K562 (cell line): ENCODE measurements around the gene GFOD1.

Experiments used
- CTCF ChIP-seq, 3 experiments: IDR thresholded peaks in 2 of 3; conservative IDR thresholded peaks in 1 of 3; 2 replicates each; pipeline ENCODE4 v1.5.1; 2011 to 2012; ENCODE audit warnings: low read length in 3 of 3, mild to moderate bottlenecking in 3 of 3, control low read depth in 2 of 3, improper control_type of control experiment in 1 of 3, inconsistent platforms in 1 of 3, low read depth in 1 of 3, mixed read lengths in 1 of 3, moderate library complexity in 1 of 3; ENCODE audit not compliant: insufficient read depth in 2 of 3
- MXI1 ChIP-seq: IDR thresholded peaks from 2 replicates; pipeline ENCODE4 v1.6.1; 2011; ENCODE audit warnings: low read depth, mild to moderate bottlenecking, improper control_type of control experiment, low read length
- RNF219 ChIP-seq: fragments of 250-450 bp; sonication (Bioruptor Pico); IDR thresholded peaks from 2 replicates; pipeline ENCODE4 v1.5.0; 2022; ENCODE audit warnings: mild to moderate bottlenecking
- SMC3 ChIP-seq: conservative IDR thresholded peaks from 2 replicates; pipeline ENCODE4 v1.6.1; 2011; ENCODE audit warnings: low read depth, low read length, improper control_type of control experiment; ENCODE audit not compliant: insufficient read depth
- ZBTB11 ChIP-seq, 3 experiments: fragments of 200-800 bp in 1 of 3; fragments of 250-450 bp in 1 of 3; fragments of 450-650 bp in 1 of 3; sonication (Bioruptor Pico) in 1 of 3; sonication (Bioruptor generic) in 1 of 3; formaldehyde crosslinking in 1 of 3; IDR thresholded peaks; 2 replicates each; pipeline versions ENCODE4 v1.6.1 to v1.8.0; 2016 to 2022; ENCODE audit warnings: mild to moderate bottlenecking in 2 of 3, missing genetic modification characterization in 2 of 3, missing compliant biosample characterization in 1 of 3, moderate library complexity in 1 of 3

- TF ChIP-seq ZBTB11 (CRISPR knock-in tag; IDR thresholded peaks at IDR 0.05) (no peak), RNF219 (CRISPR knock-in tag) (no peak), SMC3 (no peak), MXI1 (no peak), CTCF (IDR thresholded peaks at IDR 0.05 in 2 of 3, conservative IDR thresholded peaks at IDR 0.05 in 1 of 3; ENCODE audit: insufficient read depth in 2 of 3, low read depth in 1 of 3, low read length in 3 of 3) (no peak)
These were observed 37.6 kb upstream of the GFOD1 start for GRCh38 chr6:13524801-13525508.
